Measurements from ENCODE around the gene ATRNL1.

DNA sequence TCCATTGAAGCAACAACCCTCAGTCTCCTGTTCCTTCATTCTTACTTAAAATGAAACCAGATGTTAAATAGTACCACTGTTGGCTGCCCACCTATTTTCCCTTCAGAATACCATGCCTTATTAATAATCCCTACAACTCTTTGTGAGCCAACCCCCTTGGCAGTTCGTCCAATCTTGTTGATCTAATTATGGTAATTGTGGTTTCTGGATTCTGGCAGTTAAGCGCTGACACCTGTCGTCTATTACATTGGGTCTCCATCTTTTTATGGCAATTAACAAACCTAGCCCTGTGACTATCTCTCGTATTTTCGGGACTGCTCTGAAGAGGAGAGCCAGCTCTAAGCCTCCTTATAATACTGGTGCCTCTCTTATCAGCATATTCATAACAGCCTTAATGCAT lies 432.0 kb downstream of the ATRNL1 start:
- TF ChIP-seq EZH2 (IDR thresholded peaks at IDR 0.05) (no peak), EZH2phosphoT487 (IDR thresholded peaks at IDR 0.05; ENCODE audit: borderline replicate concordance) (no peak), POLR2AphosphoS5 (IDR thresholded peaks at IDR 0.05; ENCODE audit: low read depth, low read length) (no peak), JUND (IDR thresholded peaks at IDR 0.05) (no peak), POLR2A (IDR thresholded peaks at IDR 0.05; ENCODE audit: borderline replicate concordance, extremely low read depth, insufficient read depth, insufficient read length) (no peak), YY1 (IDR thresholded peaks at IDR 0.05; ENCODE audit: extremely low read depth, insufficient replicate concordance, low read depth, low read length) (no peak), TCF7L2 (IDR thresholded peaks at IDR 0.05; ENCODE audit: borderline replicate concordance, extremely low read depth, insufficient read depth, insufficient read length) (no peak), SP1 (IDR thresholded peaks at IDR 0.05; ENCODE audit: low read depth) (no peak), SRF (IDR thresholded peaks at IDR 0.05; ENCODE audit: low read depth) (no peak), CBX3 (IDR thresholded peaks at IDR 0.05; ENCODE audit: low read depth) (no peak), ELF1 (IDR thresholded peaks at IDR 0.05; ENCODE audit: borderline replicate concordance, low read depth) (no peak)
- TF ChIP-seq, protein P1, sequence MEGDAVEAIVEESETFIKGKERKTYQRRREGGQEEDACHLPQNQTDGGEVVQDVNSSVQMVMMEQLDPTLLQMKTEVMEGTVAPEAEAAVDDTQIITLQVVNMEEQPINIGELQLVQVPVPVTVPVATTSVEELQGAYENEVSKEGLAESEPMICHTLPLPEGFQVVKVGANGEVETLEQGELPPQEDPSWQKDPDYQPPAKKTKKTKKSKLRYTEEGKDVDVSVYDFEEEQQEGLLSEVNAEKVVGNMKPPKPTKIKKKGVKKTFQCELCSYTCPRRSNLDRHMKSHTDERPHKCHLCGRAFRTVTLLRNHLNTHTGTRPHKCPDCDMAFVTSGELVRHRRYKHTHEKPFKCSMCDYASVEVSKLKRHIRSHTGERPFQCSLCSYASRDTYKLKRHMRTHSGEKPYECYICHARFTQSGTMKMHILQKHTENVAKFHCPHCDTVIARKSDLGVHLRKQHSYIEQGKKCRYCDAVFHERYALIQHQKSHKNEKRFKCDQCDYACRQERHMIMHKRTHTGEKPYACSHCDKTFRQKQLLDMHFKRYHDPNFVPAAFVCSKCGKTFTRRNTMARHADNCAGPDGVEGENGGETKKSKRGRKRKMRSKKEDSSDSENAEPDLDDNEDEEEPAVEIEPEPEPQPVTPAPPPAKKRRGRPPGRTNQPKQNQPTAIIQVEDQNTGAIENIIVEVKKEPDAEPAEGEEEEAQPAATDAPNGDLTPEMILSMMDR (IDR thresholded peaks at IDR 0.05 in 2 of 3, conservative IDR thresholded peaks at IDR 0.05 in 1 of 3; ENCODE audit: borderline replicate concordance in 1 of 3, insufficient read depth in 1 of 3, low read depth in 2 of 3, low read length in 2 of 3): no peak
- TF ChIP-seq, protein P2, sequence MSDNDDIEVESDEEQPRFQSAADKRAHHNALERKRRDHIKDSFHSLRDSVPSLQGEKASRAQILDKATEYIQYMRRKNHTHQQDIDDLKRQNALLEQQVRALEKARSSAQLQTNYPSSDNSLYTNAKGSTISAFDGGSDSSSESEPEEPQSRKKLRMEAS (IDR thresholded peaks at IDR 0.05): no peak
